Astrocyte (in vitro differentiated cells and primary cell): Measurements from ENCODE around the gene NCKAP1. TPM values are rescaled to one million over a fixed set of nuclear protein-coding genes. Genes with fewer than 3 reads are reported as not detected.

Experiments
- DNase-seq: peaks from one replicate; pipeline ENCODE4 v3.0.0-alpha.2; 2010; ENCODE audit warnings: low read depth
- FAIRE-seq: peaks from 2 replicates; lab custom pipeline; 2011; peaks lifted over from hg19 to GRCh38; lab: Jason Lieb, UNC
- H2AFZ ChIP-seq: 2 replicates; pipeline ENCODE4 v1.6.0; 2012; ENCODE audit warnings: low read depth, low read length, inconsistent platforms
- H3K27ac ChIP-seq: 2 replicates; pipeline ENCODE4 v1.5.1; 2011; ENCODE audit warnings: low read depth, low read length, inconsistent platforms
- H3K27me3 ChIP-seq: 2 replicates; pipeline ENCODE4 v1.6.0; 2011; ENCODE audit warnings: low read length, inconsistent platforms; ENCODE audit not compliant: insufficient read depth
- H3K36me3 ChIP-seq: 2 replicates; pipeline ENCODE4 v1.5.1; 2011; ENCODE audit warnings: low read length, inconsistent platforms; ENCODE audit not compliant: insufficient read depth
- H3K4me1 ChIP-seq: 2 replicates; pipeline ENCODE4 v1.5.1; 2011; ENCODE audit warnings: low read length, inconsistent platforms; ENCODE audit not compliant: insufficient read depth
- H3K4me2 ChIP-seq: 2 replicates; pipeline ENCODE4 v1.6.0; 2012; ENCODE audit warnings: low read length, inconsistent platforms
- H3K4me3 ChIP-seq: 2 replicates; pipeline ENCODE4 v1.5.1; 2011; ENCODE audit warnings: low read depth, mild to moderate bottlenecking, low read length, inconsistent platforms; ENCODE audit not compliant: insufficient read depth
- H3K79me2 ChIP-seq: 2 replicates; pipeline ENCODE4 v1.6.0; 2012; ENCODE audit warnings: mild to moderate bottlenecking, low read length, inconsistent platforms; ENCODE audit not compliant: insufficient read depth
- H3K9ac ChIP-seq: 2 replicates; pipeline ENCODE4 v1.6.0; 2012; ENCODE audit warnings: mild to moderate bottlenecking, low read length, inconsistent platforms
- H3K9me3 ChIP-seq: 2 replicates; pipeline ENCODE4 v1.5.1; 2012; ENCODE audit warnings: low read depth, mild to moderate bottlenecking, low read length, inconsistent platforms; ENCODE audit not compliant: insufficient read depth
- H4K20me1 ChIP-seq: 2 replicates; pipeline ENCODE4 v1.6.0; 2012; ENCODE audit warnings: low read length, inconsistent platforms; ENCODE audit not compliant: insufficient read depth
- H3K27ac Mint-ChIP-seq: one replicate; pipeline ENCODE4 v1.8.0; 2021; ENCODE audit warnings: mild to moderate bottlenecking, mixed read lengths; ENCODE audit not compliant: unreplicated experiment
- H3K27me3 Mint-ChIP-seq: one replicate; pipeline ENCODE4 v1.8.0; 2021; ENCODE audit warnings: low read depth, mixed read lengths; ENCODE audit not compliant: unreplicated experiment
- H3K36me3 Mint-ChIP-seq: one replicate; pipeline ENCODE4 v1.8.0; 2021; ENCODE audit warnings: low read depth, mixed read lengths; ENCODE audit not compliant: unreplicated experiment
- H3K4me1 Mint-ChIP-seq: one replicate; pipeline ENCODE4 v1.8.0; 2021; ENCODE audit warnings: low read depth, mixed read lengths; ENCODE audit not compliant: unreplicated experiment
- H3K4me3 Mint-ChIP-seq: one replicate; pipeline ENCODE4 v1.8.0; 2021; ENCODE audit warnings: mild to moderate bottlenecking, moderate library complexity, mixed read lengths; ENCODE audit not compliant: unreplicated experiment
- H3K9me3 Mint-ChIP-seq: one replicate; pipeline ENCODE4 v1.8.0; 2021; ENCODE audit warnings: mild to moderate bottlenecking, mixed read lengths; ENCODE audit not compliant: unreplicated experiment
- CTCF ChIP-seq: IDR thresholded peaks from 2 replicates; pipeline ENCODE4 v1.5.1; 2011; ENCODE audit warnings: low read depth, mild to moderate bottlenecking, inconsistent platforms, low read length, moderate library complexity; ENCODE audit not compliant: insufficient read depth
- EZH2 ChIP-seq: IDR thresholded peaks from 2 replicates; pipeline ENCODE4 v1.6.1; 2012; ENCODE audit warnings: mild to moderate bottlenecking, low read length, inconsistent platforms; ENCODE audit not compliant: insufficient read depth
- total RNA-seq: library from RNA; stranded (reverse); gene quantifications from 2 replicates; pipeline ENCODE4 v1.2.1, GENCODE V29; 2021

Gene NCKAP1
- total RNA-seq, 1 donor from 2014 or later = 164 TPM

DNA sequence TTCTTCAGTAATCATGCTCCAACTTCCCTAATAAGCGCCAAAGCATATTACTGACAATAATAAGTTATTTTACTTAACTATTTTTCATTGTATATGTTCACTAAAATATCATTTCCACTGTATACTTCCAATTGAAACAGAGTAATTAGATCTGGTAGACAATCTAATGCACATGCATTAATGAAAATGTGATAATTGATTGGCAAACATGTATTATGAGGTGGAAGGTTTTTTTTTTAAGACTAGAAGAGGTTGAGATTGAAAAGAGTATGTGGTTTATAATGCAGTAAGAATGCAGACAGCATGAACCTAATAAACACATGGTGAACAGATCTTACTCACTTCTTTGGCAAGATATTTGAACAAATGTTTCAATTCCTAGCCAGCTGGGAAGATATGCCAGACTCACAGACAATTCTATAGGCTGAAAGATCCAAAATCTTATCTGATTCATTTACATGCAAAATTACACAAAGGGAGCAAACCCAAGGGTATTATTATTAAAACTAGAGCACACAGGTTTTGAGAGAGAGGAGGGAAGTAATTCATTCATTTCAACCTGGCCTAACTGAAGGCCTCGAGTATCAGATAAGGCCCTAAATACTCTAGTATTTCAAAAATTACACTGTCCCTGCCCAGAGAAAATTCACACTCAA is 2.8 kb downstream of the NCKAP1 start:
- no peak for TF ChIP-seq EZH2
- no peak for TF ChIP-seq CTCF
- no peaks in the 10 kb centered on the region for H3K9me3 ChIP-seq
- peak overlapping the region; percentile 98 for H3K9ac ChIP-seq
- peaks cover 22% of the 10 kb centered on the region for H3K4me1 Mint-ChIP-seq
- H2AFZ ChIP-seq = no peak overlapping the region
- peak overlapping the region; percentile 93 for H3K27ac ChIP-seq
- no peaks in the 10 kb centered on the region for H3K27me3 ChIP-seq
- H3K9me3 Mint-ChIP-seq = no peaks in the 10 kb centered on the region
- peak overlapping the region; percentile 93 for H3K27ac Mint-ChIP-seq
- peak overlapping the region; percentile 97 for H3K4me3 ChIP-seq
- H3K4me1 ChIP-seq = peaks cover 22% of the 10 kb centered on the region
- H3K79me2 ChIP-seq = peaks cover 76% of the 10 kb centered on the region
- peak overlapping the region; percentile 90 for H3K4me2 ChIP-seq
- DNase-seq (peak; percentile 85), FAIRE-seq (peak; percentile 82)
- H3K36me3 ChIP-seq = no peaks in the 10 kb centered on the region
- H3K36me3 Mint-ChIP-seq = no peaks in the 10 kb centered on the region
- peaks cover 66% of the 10 kb centered on the region for H4K20me1 ChIP-seq
- no peaks in the 10 kb centered on the region for H3K27me3 Mint-ChIP-seq
- H3K4me3 Mint-ChIP-seq = peak overlapping the region; percentile 96

- H3K27me3 ChIP-seq = no peaks in the 10 kb centered on the region
- DNase-seq (peak; percentile 74), FAIRE-seq (no peak)
- Mint-ChIP-seq H3K27ac (peak overlapping the region; percentile 59), H3K36me3 (no peaks in the 10 kb centered on the region), H3K9me3 (no peaks in the 10 kb centered on the region), H3K4me1 (peaks cover 22% of the 10 kb centered on the region), H3K4me3 (peak overlapping the region; percentile 96), H3K27me3 (no peaks in the 10 kb centered on the region)
- H2AFZ ChIP-seq = no peak overlapping the region
- H3K9me3 ChIP-seq = no peaks in the 10 kb centered on the region
- no peaks in the 10 kb centered on the region for H3K36me3 ChIP-seq
- no peak overlapping the region for H3K9ac ChIP-seq
- peak overlapping the region; percentile 93 for H3K27ac ChIP-seq
- peaks cover 72% of the 10 kb centered on the region for H4K20me1 ChIP-seq
- H3K79me2 ChIP-seq = peaks cover 82% of the 10 kb centered on the region
- peaks cover 22% of the 10 kb centered on the region for H3K4me1 ChIP-seq
- TF ChIP-seq EZH2 = no peak
- TF ChIP-seq CTCF = no peak
- H3K4me2 ChIP-seq = peak overlapping the region; percentile 90
- H3K4me3 ChIP-seq = peak overlapping the region; percentile 2
These were observed 3.5 kb downstream of the NCKAP1 start for GRCh38 chr2:183034806-183035205.

DNA sequence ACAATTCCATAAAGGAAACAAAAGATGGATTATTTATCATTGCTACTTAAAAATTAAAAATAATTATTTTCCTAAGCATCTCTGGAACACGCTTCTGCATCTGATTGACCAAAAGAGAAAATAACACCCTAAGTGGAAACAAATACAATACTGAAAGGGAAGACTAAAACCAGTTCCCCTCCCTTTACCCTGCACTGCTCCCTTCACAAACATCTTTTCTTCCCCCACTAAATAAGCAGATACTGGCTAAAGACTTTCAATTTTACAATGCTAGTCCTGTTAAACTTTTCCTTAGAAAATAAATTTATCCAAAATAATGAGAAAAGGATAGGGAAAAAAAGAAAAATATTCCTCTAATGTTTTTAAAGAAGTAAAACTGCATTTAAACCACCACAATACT is 4.3 kb downstream of the NCKAP1 start:
- no peak overlapping the region for H3K27ac ChIP-seq
- peaks cover 23% of the 10 kb centered on the region for H3K4me1 ChIP-seq
- H2AFZ ChIP-seq = no peak overlapping the region
- Mint-ChIP-seq H3K4me1 (peaks cover 25% of the 10 kb centered on the region), H3K27me3 (no peaks in the 10 kb centered on the region), H3K36me3 (no peaks in the 10 kb centered on the region), H3K27ac (peak overlapping the region; percentile 73), H3K9me3 (no peaks in the 10 kb centered on the region), H3K4me3 (peak overlapping the region; percentile 96)
- no peaks in the 10 kb centered on the region for H3K9me3 ChIP-seq
- peaks cover 91% of the 10 kb centered on the region for H3K79me2 ChIP-seq
- H3K9ac ChIP-seq = no peak overlapping the region
- FAIRE-seq (no peak), DNase-seq (no peak)
- peaks cover 80% of the 10 kb centered on the region for H4K20me1 ChIP-seq
- no peak overlapping the region for H3K4me3 ChIP-seq
- no peak for TF ChIP-seq CTCF
- TF ChIP-seq EZH2 = no peak
- peak overlapping the region; percentile 90 for H3K4me2 ChIP-seq
- no peaks in the 10 kb centered on the region for H3K27me3 ChIP-seq
- no peaks in the 10 kb centered on the region for H3K36me3 ChIP-seq
